ENCODE measurements around the gene ECE1. TPM values are rescaled to one million over a fixed set of nuclear protein-coding genes. Genes with fewer than 3 reads are reported as not detected.
"Not testable (repeated sequence)": the region's sequence is repeated elsewhere in the genome, so short reads cannot be mapped to it uniquely, and the experiment has no call there.

Gene ECE1
- total and polyA plus RNA-seq, 10 donors = 17.2 to 142 (median 105) TPM

GRCh38 chr1:21205416-21205815, 84.8 kb downstream of the ECE1 start:
- no peak overlapping the region for H3K27ac ChIP-seq
- intact Hi-C loops (cut with DNase I; ENCODE audit: low total_unique reads) = no loop called here
- no peaks in the 10 kb centered on the region for H3K4me1 ChIP-seq
- DNase-seq = no peak
- no peak overlapping the region for H3K4me3 ChIP-seq
- no peaks in the 10 kb centered on the region for H3K36me3 ChIP-seq
- 83 to 99% (median 93%) methylated on average over 3 to 5 of the region's 5 CpGs for WGBS, 5 donors
- no peaks in the 10 kb centered on the region for H3K9me3 ChIP-seq
- TF ChIP-seq POLR2AphosphoS5 (IDR thresholded peaks at IDR 0.05) = no peak
- TF ChIP-seq POLR2A (IDR thresholded peaks at IDR 0.05) = no peak
- TF ChIP-seq, protein P1, sequence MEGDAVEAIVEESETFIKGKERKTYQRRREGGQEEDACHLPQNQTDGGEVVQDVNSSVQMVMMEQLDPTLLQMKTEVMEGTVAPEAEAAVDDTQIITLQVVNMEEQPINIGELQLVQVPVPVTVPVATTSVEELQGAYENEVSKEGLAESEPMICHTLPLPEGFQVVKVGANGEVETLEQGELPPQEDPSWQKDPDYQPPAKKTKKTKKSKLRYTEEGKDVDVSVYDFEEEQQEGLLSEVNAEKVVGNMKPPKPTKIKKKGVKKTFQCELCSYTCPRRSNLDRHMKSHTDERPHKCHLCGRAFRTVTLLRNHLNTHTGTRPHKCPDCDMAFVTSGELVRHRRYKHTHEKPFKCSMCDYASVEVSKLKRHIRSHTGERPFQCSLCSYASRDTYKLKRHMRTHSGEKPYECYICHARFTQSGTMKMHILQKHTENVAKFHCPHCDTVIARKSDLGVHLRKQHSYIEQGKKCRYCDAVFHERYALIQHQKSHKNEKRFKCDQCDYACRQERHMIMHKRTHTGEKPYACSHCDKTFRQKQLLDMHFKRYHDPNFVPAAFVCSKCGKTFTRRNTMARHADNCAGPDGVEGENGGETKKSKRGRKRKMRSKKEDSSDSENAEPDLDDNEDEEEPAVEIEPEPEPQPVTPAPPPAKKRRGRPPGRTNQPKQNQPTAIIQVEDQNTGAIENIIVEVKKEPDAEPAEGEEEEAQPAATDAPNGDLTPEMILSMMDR (IDR thresholded peaks at IDR 0.05 in 8 of 11, conservative IDR thresholded peaks at IDR 0.05 in 3 of 11) = no peak
- H3K27me3 ChIP-seq (replicated peaks in 1 of 7) = no peaks in the 10 kb centered on the region

DNA sequence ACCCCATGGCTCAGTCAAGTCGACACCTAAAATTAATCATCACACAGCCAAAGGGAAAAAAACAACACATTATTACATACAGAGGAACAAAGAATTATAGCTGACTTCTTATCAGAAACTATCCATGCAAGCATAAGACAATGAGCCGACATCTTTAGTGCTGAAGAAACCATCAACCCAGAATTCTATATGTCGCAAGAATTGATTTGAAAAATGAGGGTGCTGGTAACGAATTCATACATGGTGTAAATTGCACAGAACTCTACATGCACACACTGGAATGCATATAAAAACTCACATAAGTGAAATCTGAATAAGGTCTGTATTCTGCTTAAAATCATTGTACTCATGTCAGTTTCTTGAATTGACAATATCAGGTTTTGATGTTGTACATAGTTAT, 88.6 kb downstream of the ECE1 start:
- TF ChIP-seq POLR2AphosphoS5 (IDR thresholded peaks at IDR 0.05) (no peak), POLR2A (IDR thresholded peaks at IDR 0.05) (no peak)
- TF ChIP-seq, protein P1 (IDR thresholded peaks at IDR 0.05 in 8 of 11, conservative IDR thresholded peaks at IDR 0.05 in 3 of 11) = no peak
- Histone ChIP-seq H3K4me1 (no peaks in the 10 kb centered on the region), H3K27ac (no peak overlapping the region), H3K36me3 (no peaks in the 10 kb centered on the region), H3K27me3 (replicated peaks in 1 of 7) (no peaks in the 10 kb centered on the region), H3K4me3 (no peak overlapping the region), H3K9me3 (no peaks in the 10 kb centered on the region)
- 86 to 94% (median 88%) methylated on average over 4 of the region's 4 CpGs for WGBS, 5 donors
- no peak for DNase-seq
- intact Hi-C loops (cut with DNase I; ENCODE audit: low total_unique reads) = no loop called here

- WGBS, 5 donors = 83 to 93% (median 92%) methylated on average over 5 of the region's 5 CpGs
- H3K27ac ChIP-seq; DNase-seq; H3K4me1 ChIP-seq; H3K4me3 ChIP-seq; intact Hi-C loops (cut with DNase I; ENCODE audit: low total_unique reads); H3K9me3 ChIP-seq; H3K36me3 ChIP-seq; H3K27me3 ChIP-seq (replicated peaks in 1 of 7): not testable (repeated sequence)
These were observed 89.0 kb downstream of the ECE1 start for GRCh38 chr1:21201238-21201637.

- TF ChIP-seq POLR2AphosphoS5 (IDR thresholded peaks at IDR 0.05) = no peak
- TF ChIP-seq, protein P1 (IDR thresholded peaks at IDR 0.05 in 8 of 11, conservative IDR thresholded peaks at IDR 0.05 in 3 of 11) = no peak
- TF ChIP-seq POLR2A (IDR thresholded peaks at IDR 0.05) = no peak
- H3K27me3 ChIP-seq (replicated peaks in 1 of 7) = no peaks in the 10 kb centered on the region
- no peaks in the 10 kb centered on the region for H3K4me1 ChIP-seq
- WGBS, 5 donors = 86 to 98% (median 95%) methylated on average over 6 of the region's 6 CpGs
- no peaks in the 10 kb centered on the region for H3K36me3 ChIP-seq
- no peak overlapping the region for H3K27ac ChIP-seq
- H3K4me3 ChIP-seq = no peak overlapping the region
- intact Hi-C loops (cut with DNase I; ENCODE audit: low total_unique reads) = no loop called here
- no peak for DNase-seq
- H3K9me3 ChIP-seq = no peaks in the 10 kb centered on the region
These were observed 89.5 kb downstream of the ECE1 start for GRCh38 chr1:21200767-21201166.

DNA sequence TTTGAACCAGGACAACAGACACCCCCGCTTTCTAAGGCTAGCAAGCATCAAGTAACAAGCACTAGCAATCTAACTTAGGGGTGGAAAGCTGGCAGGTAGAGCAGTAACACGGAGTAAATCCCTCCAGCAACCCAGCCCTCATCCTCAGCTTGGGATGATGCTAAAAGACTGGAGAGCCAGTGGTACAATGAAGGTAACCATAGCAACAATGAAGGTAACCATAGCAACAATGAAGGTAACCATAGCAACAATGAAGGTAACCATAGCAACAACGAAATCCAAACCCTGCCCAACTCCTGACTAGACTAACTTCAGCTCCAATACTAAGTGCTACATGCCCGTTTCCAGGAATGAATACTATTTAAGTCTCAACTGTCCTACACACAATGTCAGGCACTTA, 91.3 kb downstream of the ECE1 start:
- H3K27ac ChIP-seq = no peak overlapping the region
- H3K9me3 ChIP-seq = no peaks in the 10 kb centered on the region
- H3K4me3 ChIP-seq = no peak overlapping the region
- peaks cover 0 to 8% (median 6%) of the 10 kb centered on the region in 6 donors for H3K4me1 ChIP-seq
- intact Hi-C loops (cut with DNase I; ENCODE audit: low total_unique reads) = no loop called here
- WGBS, 5 donors = 67 to 85% (median 75%) methylated on average over 4 of the region's 4 CpGs
- H3K27me3 ChIP-seq (replicated peaks in 1 of 7) = no peaks in the 10 kb centered on the region
- H3K36me3 ChIP-seq = no peaks in the 10 kb centered on the region
- no peak for DNase-seq
- TF ChIP-seq, protein P1 (IDR thresholded peaks at IDR 0.05 in 8 of 11, conservative IDR thresholded peaks at IDR 0.05 in 3 of 11) = no peak
- no peak for TF ChIP-seq POLR2A (IDR thresholded peaks at IDR 0.05)
- no peak for TF ChIP-seq POLR2AphosphoS5 (IDR thresholded peaks at IDR 0.05)

Measured in spleen (tissue), 11 donors.